ENCODE data around the gene EIPR1. TPM values are rescaled to one million over a fixed set of nuclear protein-coding genes. Genes with fewer than 3 reads are reported as not detected.

The EIPR1 gene
- total and polyA plus RNA-seq, 2 of the 4 experiments (the other 2 are of a cell fraction): 46.5 to 67.4 TPM

DNA sequence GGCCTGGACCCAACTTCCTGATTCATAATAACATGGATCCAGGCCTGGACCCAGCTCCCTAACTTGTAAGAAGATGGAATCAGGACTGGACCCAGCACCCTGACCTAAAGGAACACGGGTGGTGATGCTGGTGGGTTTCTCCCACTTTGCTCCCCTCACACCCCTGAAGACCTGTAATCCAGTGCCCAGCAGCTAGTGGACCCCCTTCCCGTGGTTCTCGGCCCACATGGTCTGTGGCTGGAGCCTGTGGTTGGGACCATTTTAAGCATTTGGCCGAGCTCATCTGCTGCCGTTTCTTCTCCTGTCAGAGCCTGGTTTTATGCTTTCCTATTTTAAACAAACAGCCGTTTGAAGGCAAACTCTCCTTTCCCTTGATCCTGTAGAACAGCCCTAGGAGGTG, 232.8 kb downstream of the EIPR1 start:
- no peak for ATAC-seq (ENCODE audit: low read depth)

More for the DNA sequence above, 232.8 kb downstream of the EIPR1 start:
- Histone ChIP-seq H4K5ac (ENCODE audit: low read depth, low read length) (no peak overlapping the region), H2BK15ac (ENCODE audit: low read depth, low read length) (no peak overlapping the region), H3K14ac (replicated peaks; ENCODE audit: low read depth, low read length) (no peak overlapping the region), H3K18ac (ENCODE audit: low read depth, low read length) (no peak overlapping the region), H3K4me2 (ENCODE audit: low read depth, low read length) (no peak overlapping the region), H3K23ac (ENCODE audit: low read depth, low read length) (no peak overlapping the region), H3K27me3 (ENCODE audit: control insufficient read depth, insufficient read depth, low read length) (no peaks in the 10 kb centered on the region), H3K4ac (ENCODE audit: low read depth, low read length) (no peak overlapping the region), H4K91ac (ENCODE audit: insufficient read depth, low read depth, low read length) (no peak overlapping the region), H4K8ac (ENCODE audit: low read depth in 2 of 2, low read length in 2 of 2) (no peak overlapping the region), H2BK5ac (ENCODE audit: low read depth, low read length, poor library complexity, severe bottlenecking) (no peak overlapping the region), H4K20me1 (ENCODE audit: insufficient read depth, low read length) (no peaks in the 10 kb centered on the region), H2BK20ac (ENCODE audit: low read depth, low read length) (no peak overlapping the region), H3K27ac (ENCODE audit: insufficient read depth, low read length) (no peak overlapping the region), H3K9ac (ENCODE audit: low read depth, low read length) (no peak overlapping the region), H3K4me3 (ENCODE audit: insufficient read depth, low read depth, low read length) (no peak overlapping the region), H3K9me3 (ENCODE audit: control insufficient read depth, insufficient read depth, low read length) (no peaks in the 10 kb centered on the region; the same call in 1 of the 2 replicates), H2AK9ac (replicated peaks; ENCODE audit: low read depth, low read length, poor library complexity) (no peak overlapping the region), H3K36me3 (ENCODE audit: control insufficient read depth, insufficient read depth, low read length) (no peaks in the 10 kb centered on the region), H3K4me1 (ENCODE audit: control insufficient read depth, insufficient read depth, low read length) (no peaks in the 10 kb centered on the region), H3K9me1 (ENCODE audit: insufficient read depth, low read length) (no peaks in the 10 kb centered on the region), H3K56ac (ENCODE audit: extremely low read depth, insufficient read depth, low read length) (no peak overlapping the region), H2AFZ (replicated peaks; ENCODE audit: low read length, poor library complexity) (no peak overlapping the region), H2AK5ac (ENCODE audit: low read depth, low read length) (no peak overlapping the region), H2BK120ac (ENCODE audit: low read depth, low read length) (no peak overlapping the region), H3K79me1 (ENCODE audit: low read depth in 1 of 2, low read length in 2 of 2) (no peaks in the 10 kb centered on the region)
- DNase-seq: no peak
- WGBS, 2 experiments (ENCODE audit: extremely low coverage in 2 of 2, insufficient read length in 1 of 2): no CpG with 5 or more reads among the region's 6 CpGs
- no TSS peak for BruUV-seq (replicated peaks)
- intact Hi-C loops (cut with micrococcal nuclease) (no loop called here), in situ Hi-C loops (cut with MboI; ENCODE audit: low sequenced_read_pairs) (no loop called here), dilution Hi-C loops (cut with HindIII; ENCODE audit: low sequenced_read_pairs, unreplicated experiment) (no loop called here)
- TF ChIP-seq RAD21 (IDR thresholded peaks at IDR 0.05; ENCODE audit: low read length) (no peak), CTCF (conservative IDR thresholded peaks at IDR 0.05; ENCODE audit: low read depth, low read length) (no peak), CEBPB (IDR thresholded peaks at IDR 0.05; ENCODE audit: low read depth, low read length) (no peak), NFE2L2 (IDR thresholded peaks at IDR 0.05; ENCODE audit: low read depth, low read length) (no peak)
- TF ChIP-seq, protein P1, sequence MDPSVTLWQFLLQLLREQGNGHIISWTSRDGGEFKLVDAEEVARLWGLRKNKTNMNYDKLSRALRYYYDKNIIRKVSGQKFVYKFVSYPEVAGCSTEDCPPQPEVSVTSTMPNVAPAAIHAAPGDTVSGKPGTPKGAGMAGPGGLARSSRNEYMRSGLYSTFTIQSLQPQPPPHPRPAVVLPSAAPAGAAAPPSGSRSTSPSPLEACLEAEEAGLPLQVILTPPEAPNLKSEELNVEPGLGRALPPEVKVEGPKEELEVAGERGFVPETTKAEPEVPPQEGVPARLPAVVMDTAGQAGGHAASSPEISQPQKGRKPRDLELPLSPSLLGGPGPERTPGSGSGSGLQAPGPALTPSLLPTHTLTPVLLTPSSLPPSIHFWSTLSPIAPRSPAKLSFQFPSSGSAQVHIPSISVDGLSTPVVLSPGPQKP (IDR thresholded peaks at IDR 0.05; ENCODE audit: borderline replicate concordance, low read depth, low read length): no peak
- POLR2A ChIA-PET (ENCODE audit: unreplicated experiment): no interaction called here
- CTCF ChIA-PET: no interaction called here

Data from IMR-90 (cell line).